Measurements from ENCODE around the gene CARD19. TPM values are rescaled to one million over a fixed set of nuclear protein-coding genes. Genes with fewer than 3 reads are reported as not detected.

CARD19 gene
- total and polyA plus RNA-seq, 2 experiments from 2014 or later, result 54.1 to 69.5 TPM

DNA sequence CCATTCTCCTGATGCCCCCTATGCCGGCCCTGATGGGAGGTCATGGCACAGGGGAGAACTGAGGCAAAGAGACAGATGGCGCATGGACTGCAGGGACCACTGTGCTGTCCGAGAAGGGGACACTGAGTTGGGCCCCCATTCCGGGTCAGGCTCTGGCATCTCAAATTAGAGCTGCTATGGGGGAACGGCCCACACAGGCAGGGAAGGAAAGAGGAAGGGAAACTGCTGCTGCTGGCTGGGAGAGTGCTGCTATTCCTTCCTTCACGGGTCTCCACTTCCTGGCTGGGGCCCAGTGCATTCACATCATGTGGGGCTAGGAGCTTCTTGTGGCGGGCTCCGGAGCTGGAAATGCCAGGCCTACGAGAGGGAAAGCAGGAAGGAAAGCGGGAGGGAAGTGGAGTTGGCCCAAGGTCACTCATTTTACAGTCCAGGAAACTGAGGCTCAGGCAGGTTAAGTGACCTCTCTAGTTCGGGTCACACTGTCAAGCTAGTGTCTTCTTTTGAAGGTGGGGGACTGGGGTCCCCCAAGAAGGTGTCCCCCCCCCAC lies 1.3 kb upstream of the CARD19 start:
- Histone ChIP-seq H4K20me1 (ENCODE audit: insufficient read depth) (no peaks in the 10 kb centered on the region), H3K79me2 (ENCODE audit: insufficient read depth) (peaks cover 29% of the 10 kb centered on the region), H2AFZ (peak overlapping the region; percentile 62), H3K9ac (peak overlapping the region; percentile 81), H3K4me3 (peak overlapping the region; percentile 71), H3K36me3 (ENCODE audit: low read depth) (no peaks in the 10 kb centered on the region), H3K4me1 (ENCODE audit: insufficient read depth) (peaks cover 20% of the 10 kb centered on the region), H3F3A (ENCODE audit: insufficient read depth) (peaks cover 55% of the 10 kb centered on the region), H3K9me2 (ENCODE audit: insufficient read depth) (no peaks in the 10 kb centered on the region), H3K4me2 (ENCODE audit: unreplicated experiment) (peak overlapping the region; percentile 79), H3K27me3 (replicated peaks; ENCODE audit: insufficient read depth) (no peaks in the 10 kb centered on the region), H3K27ac (peak overlapping the region; percentile 73), H3K9me3 (ENCODE audit: low read depth) (no peaks in the 10 kb centered on the region)
- in situ Hi-C loops (cut with MboI), result no loop called here
- no peak for DNase-seq
- WGBS, 2 experiments (ENCODE audit: low coverage in 1 of 2, low lambda C conversion rate in 2 of 2, missing lambda C conversion rate in 2 of 2), result 77 to 78% methylated on average over 10 to 11 of the region's 11 CpGs
- TF ChIP-seq EZH2phosphoT487 (IDR thresholded peaks at IDR 0.05; ENCODE audit: insufficient read depth, low read depth) (no peak), EZH2 (IDR thresholded peaks at IDR 0.05; ENCODE audit: insufficient read depth, poor library complexity, severe bottlenecking) (no peak)

GRCh38 chr9:93095205-93096130 lies 549 bp upstream of the CARD19 start:
- no peaks in the 10 kb centered on the region for H3K36me3 ChIP-seq (ENCODE audit: low read depth)
- peaks cover 36% of the 10 kb centered on the region for H3K79me2 ChIP-seq (ENCODE audit: insufficient read depth)
- peak overlapping the region; percentile 79 for H3K4me2 ChIP-seq (ENCODE audit: unreplicated experiment)
- H3K9me3 ChIP-seq (ENCODE audit: low read depth), result no peaks in the 10 kb centered on the region
- H2AFZ ChIP-seq, result peak overlapping the region; percentile 62
- peak; percentile 99 for DNase-seq
- WGBS, 2 experiments (ENCODE audit: low coverage in 1 of 2, low lambda C conversion rate in 2 of 2, missing lambda C conversion rate in 2 of 2), result 6 to 10% methylated on average over 44 to 72 of the region's 95 CpGs
- no peaks in the 10 kb centered on the region for H4K20me1 ChIP-seq (ENCODE audit: insufficient read depth)
- peaks cover 20% of the 10 kb centered on the region for H3K4me1 ChIP-seq (ENCODE audit: insufficient read depth)
- peak overlapping the region; percentile 86 for H3K4me3 ChIP-seq
- H3K27ac ChIP-seq, result peak overlapping the region; percentile 73
- TF ChIP-seq EZH2 (IDR thresholded peaks at IDR 0.05; ENCODE audit: insufficient read depth, poor library complexity, severe bottlenecking) (no peak), EZH2phosphoT487 (IDR thresholded peaks at IDR 0.05; ENCODE audit: insufficient read depth, low read depth) (no peak)
- H3F3A ChIP-seq (ENCODE audit: insufficient read depth), result peaks cover 58% of the 10 kb centered on the region
- no peaks in the 10 kb centered on the region for H3K9me2 ChIP-seq (ENCODE audit: insufficient read depth)
- H3K27me3 ChIP-seq (replicated peaks; ENCODE audit: insufficient read depth), result no peaks in the 10 kb centered on the region
- peak overlapping the region; percentile 81 for H3K9ac ChIP-seq
- in situ Hi-C loops (cut with MboI), result no loop called here

- no peaks in the 10 kb centered on the region for H3K36me3 ChIP-seq (ENCODE audit: low read depth)
- H4K20me1 ChIP-seq (ENCODE audit: insufficient read depth), result no peaks in the 10 kb centered on the region
- in situ Hi-C loops (cut with MboI), result no loop called here
- peaks cover 18% of the 10 kb centered on the region for H3K4me1 ChIP-seq (ENCODE audit: insufficient read depth)
- H3K27me3 ChIP-seq (replicated peaks; ENCODE audit: insufficient read depth), result no peaks in the 10 kb centered on the region
- peaks cover 51% of the 10 kb centered on the region for H3K79me2 ChIP-seq (ENCODE audit: insufficient read depth)
- peaks cover 47% of the 10 kb centered on the region for H3F3A ChIP-seq (ENCODE audit: insufficient read depth)
- WGBS, 2 experiments (ENCODE audit: low coverage in 1 of 2, low lambda C conversion rate in 2 of 2, missing lambda C conversion rate in 2 of 2), result 1 to 4% methylated on average over 15 to 16 of the region's 16 CpGs
- TF ChIP-seq EZH2phosphoT487 (IDR thresholded peaks at IDR 0.05; ENCODE audit: insufficient read depth, low read depth) (no peak), EZH2 (IDR thresholded peaks at IDR 0.05; ENCODE audit: insufficient read depth, poor library complexity, severe bottlenecking) (no peak)
- no peaks in the 10 kb centered on the region for H3K9me2 ChIP-seq (ENCODE audit: insufficient read depth)
- H3K27ac ChIP-seq, result peak overlapping the region; percentile 76
- peak; percentile 27 for DNase-seq
- peak overlapping the region; percentile 88 for H2AFZ ChIP-seq
- H3K9ac ChIP-seq, result peak overlapping the region; percentile 87
- peak overlapping the region; percentile 86 for H3K4me3 ChIP-seq
- no peaks in the 10 kb centered on the region for H3K9me3 ChIP-seq (ENCODE audit: low read depth)
- H3K4me2 ChIP-seq (ENCODE audit: unreplicated experiment), result peak overlapping the region; percentile 87
These were observed 880 bp downstream of the CARD19 start for GRCh38 chr9:93096811-93097382.

GRCh38 chr9:93097511-93098201 lies 1.6 kb downstream of the CARD19 start:
- Histone ChIP-seq H3K79me2 (ENCODE audit: insufficient read depth) (peaks cover 58% of the 10 kb centered on the region), H3F3A (ENCODE audit: insufficient read depth) (peaks cover 39% of the 10 kb centered on the region), H3K9me3 (ENCODE audit: low read depth) (no peaks in the 10 kb centered on the region), H3K27ac (peak overlapping the region; percentile 76), H3K4me3 (peak overlapping the region; percentile 86), H4K20me1 (ENCODE audit: insufficient read depth) (no peaks in the 10 kb centered on the region), H3K27me3 (replicated peaks; ENCODE audit: insufficient read depth) (no peaks in the 10 kb centered on the region), H3K9me2 (ENCODE audit: insufficient read depth) (no peaks in the 10 kb centered on the region), H3K4me2 (ENCODE audit: unreplicated experiment) (peak overlapping the region; percentile 87), H3K4me1 (ENCODE audit: insufficient read depth) (peaks cover 14% of the 10 kb centered on the region), H2AFZ (no peak overlapping the region), H3K36me3 (ENCODE audit: low read depth) (no peaks in the 10 kb centered on the region), H3K9ac (peak overlapping the region; percentile 87)
- peak; percentile 38 for DNase-seq
- in situ Hi-C loops (cut with MboI), result no loop called here
- WGBS, 2 experiments (ENCODE audit: low coverage in 1 of 2, low lambda C conversion rate in 2 of 2, missing lambda C conversion rate in 2 of 2), result 72 to 73% methylated on average over 11 of the region's 11 CpGs
- TF ChIP-seq EZH2 (IDR thresholded peaks at IDR 0.05; ENCODE audit: insufficient read depth, poor library complexity, severe bottlenecking) (no peak), EZH2phosphoT487 (IDR thresholded peaks at IDR 0.05; ENCODE audit: insufficient read depth, low read depth) (no peak)
